Measurements from ENCODE around the gene C7orf25.
"Not testable (repeated sequence)": the region's sequence is repeated elsewhere in the genome, so short reads cannot be mapped to it uniquely, and the experiment has no call there.

The C7orf25 gene

GRCh38 chr7:42929449-42929848 lies 17.6 kb upstream of the C7orf25 start:
- no peak for DNase-seq (ENCODE audit: low spot score)

- no peak for DNase-seq (ENCODE audit: low spot score)
Observed at GRCh38 chr7:42928754-42929153, 16.9 kb upstream of the C7orf25 start.

GRCh38 chr7:42926204-42926603 lies 14.3 kb upstream of the C7orf25 start:
- no peak for DNase-seq (ENCODE audit: low spot score)

- no peak for DNase-seq (ENCODE audit: low spot score)
Observed at GRCh38 chr7:42925630-42926029, 13.8 kb upstream of the C7orf25 start.

GRCh38 chr7:42924223-42924838 lies 12.5 kb upstream of the C7orf25 start:
- no peak for DNase-seq (ENCODE audit: low spot score)

GRCh38 chr7:42922017-42922753 lies 10.3 kb upstream of the C7orf25 start:
- DNase-seq (ENCODE audit: low spot score) = no peak

GRCh38 chr7:42915356-42915755 lies 3.5 kb upstream of the C7orf25 start:
- no peak for DNase-seq (ENCODE audit: low spot score)

- DNase-seq (ENCODE audit: low spot score) = no peak
Observed at GRCh38 chr7:42914421-42915045, 2.7 kb upstream of the C7orf25 start.

GRCh38 chr7:42914009-42914408 lies 2.1 kb upstream of the C7orf25 start:
- DNase-seq (ENCODE audit: low spot score) = no peak

GRCh38 chr7:42913591-42913990 lies 1.7 kb upstream of the C7orf25 start:
- DNase-seq (ENCODE audit: low spot score) = no peak

- DNase-seq (ENCODE audit: low spot score) = no peak
Observed at GRCh38 chr7:42910306-42910705, 1.6 kb downstream of the C7orf25 start.

GRCh38 chr7:42907316-42907715 lies 4.6 kb downstream of the C7orf25 start:
- DNase-seq (ENCODE audit: low spot score) = no peak

- no peak for DNase-seq (ENCODE audit: low spot score)
Observed at GRCh38 chr7:42906181-42906580, 5.7 kb downstream of the C7orf25 start.

GRCh38 chr7:42902331-42902730 lies 9.5 kb downstream of the C7orf25 start:
- DNase-seq (ENCODE audit: low spot score) = no peak

- DNase-seq (ENCODE audit: low spot score) = no peak
Observed at GRCh38 chr7:42900842-42901241, 11.0 kb downstream of the C7orf25 start.

GRCh38 chr7:42893346-42894240 lies 18.3 kb downstream of the C7orf25 start:
- DNase-seq (ENCODE audit: low spot score) = no peak

- no peak for DNase-seq (ENCODE audit: low spot score)
Observed at GRCh38 chr7:42886893-42887505, 24.9 kb downstream of the C7orf25 start.

GRCh38 chr7:42886129-42886528 lies 25.7 kb downstream of the C7orf25 start:
- peak; percentile 68 for DNase-seq (ENCODE audit: low spot score)

GRCh38 chr7:42885183-42885582 lies 26.7 kb downstream of the C7orf25 start:
- DNase-seq (ENCODE audit: low spot score) = not testable (repeated sequence)

GRCh38 chr7:42883950-42884349 lies 27.9 kb downstream of the C7orf25 start:
- no peak for DNase-seq (ENCODE audit: low spot score)

GRCh38 chr7:42880392-42880791 lies 31.5 kb downstream of the C7orf25 start:
- no peak for DNase-seq (ENCODE audit: low spot score)

- no peak for DNase-seq (ENCODE audit: low spot score)
Observed at GRCh38 chr7:42878303-42878702, 33.6 kb downstream of the C7orf25 start.
